GM21515 (cell line): ENCODE data around the gene DMRTC2.

Experiments
- ATAC-seq: cut with Tn5 transposase; IDR thresholded peaks from one replicate; pipeline ENCODE4 v1.9.1; 2021; ENCODE audit not compliant: unreplicated experiment

DMRTC2 gene

DNA sequence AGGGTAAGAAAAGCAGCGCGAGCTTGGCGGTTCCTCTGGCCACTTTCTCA, at the start of gene DMRTC2:
TSS of gene DMRTC2 (plus strand) at position 42 of the 50 bp plus-strand sequence. CDS start 2,387 bp downstream, outside the sequence.
- no peak for ATAC-seq

DNA sequence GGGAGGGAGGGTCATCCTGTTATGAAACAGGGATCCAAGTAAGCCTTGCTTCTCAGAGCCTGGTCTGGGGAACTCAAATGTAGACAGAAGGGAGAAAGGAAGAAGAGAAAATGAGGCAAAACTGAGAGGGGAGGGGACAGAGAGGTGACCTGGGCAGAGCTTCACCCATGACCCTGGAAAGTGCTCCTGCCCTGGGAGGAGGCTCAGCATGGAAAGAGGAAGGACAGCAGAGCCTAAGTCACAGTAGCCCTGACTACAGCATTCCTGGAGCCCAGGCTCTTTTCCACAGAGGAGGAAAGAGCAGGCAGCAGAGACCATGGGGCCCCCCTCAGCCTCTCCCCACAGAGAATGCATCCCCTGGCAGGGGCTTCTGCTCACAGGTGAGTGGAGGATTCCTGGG, 48.5 kb upstream of the DMRTC2 start, which contains the start of gene CEACAM3:
TSS of gene CEACAM3 (plus strand) at position 226 of the 400 bp plus-strand sequence. CDS start at position 317, 91 bp downstream.
- no peak for ATAC-seq

DNA sequence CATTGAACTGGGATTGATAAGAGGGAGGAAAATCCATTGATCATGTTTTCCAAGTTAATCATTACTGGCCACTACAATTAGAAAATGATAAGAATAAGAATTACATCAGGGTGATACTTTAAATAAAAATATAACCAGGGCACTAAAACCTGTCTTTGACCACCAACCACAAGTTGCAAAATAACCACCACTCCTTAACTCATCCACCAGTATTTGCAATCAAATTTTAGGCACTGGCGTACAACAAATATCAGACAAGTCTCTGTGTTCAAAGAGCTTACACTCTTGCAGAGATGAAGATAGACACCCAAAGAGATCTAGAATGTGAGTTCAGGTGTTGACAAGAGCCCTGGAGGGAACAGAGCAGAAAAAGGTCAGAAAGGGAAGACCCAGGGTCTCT, 47.9 kb upstream of the DMRTC2 start:
- ATAC-seq: no peak

DNA sequence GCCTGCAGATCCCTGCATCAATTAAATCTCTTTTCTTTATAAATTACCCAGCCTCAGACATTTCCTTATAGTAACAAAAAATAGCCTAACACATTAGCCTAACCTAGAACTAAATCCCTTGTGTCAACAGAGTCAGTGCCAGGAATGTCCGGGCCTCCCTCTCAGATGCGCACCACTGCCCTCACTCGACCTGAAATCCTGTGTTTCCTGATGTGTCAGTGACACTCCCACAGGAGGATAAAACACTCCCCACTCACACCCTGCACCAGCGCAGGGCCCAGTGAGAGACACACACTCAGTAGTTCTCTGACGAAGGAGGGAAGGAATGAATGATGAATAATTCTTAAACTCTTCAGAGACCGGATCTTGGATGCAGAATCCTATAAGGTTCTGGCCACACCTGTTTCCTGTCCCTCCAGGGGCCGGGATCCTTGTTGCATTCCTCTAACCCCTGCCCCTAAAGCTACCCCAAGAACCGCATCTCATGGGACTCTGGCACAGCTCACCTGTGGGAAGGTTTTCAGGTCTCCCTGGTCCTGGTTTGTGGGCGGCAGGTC, 45.3 kb upstream of the DMRTC2 start:
- ATAC-seq: no peak

DNA sequence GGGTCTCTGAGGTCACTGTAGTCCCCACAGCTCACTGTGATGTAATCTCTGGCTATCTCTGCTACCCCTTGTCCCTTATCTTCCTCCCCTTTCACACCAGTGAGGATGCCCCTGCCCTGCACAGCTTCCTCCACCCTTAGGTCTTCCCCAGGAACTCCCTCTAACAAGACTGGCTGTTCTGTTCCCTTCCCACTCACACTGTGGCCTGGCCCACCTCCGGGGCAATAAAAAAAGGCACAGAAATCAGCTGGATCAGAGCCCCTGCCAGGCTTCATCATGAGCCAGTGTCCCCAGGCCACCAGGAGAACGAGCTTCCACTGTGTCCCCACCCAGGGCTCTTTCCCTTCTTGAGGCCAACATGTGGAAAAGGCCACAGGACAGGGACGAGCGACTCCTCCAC, 43.8 kb upstream of the DMRTC2 start:
- ATAC-seq: no peak

DNA sequence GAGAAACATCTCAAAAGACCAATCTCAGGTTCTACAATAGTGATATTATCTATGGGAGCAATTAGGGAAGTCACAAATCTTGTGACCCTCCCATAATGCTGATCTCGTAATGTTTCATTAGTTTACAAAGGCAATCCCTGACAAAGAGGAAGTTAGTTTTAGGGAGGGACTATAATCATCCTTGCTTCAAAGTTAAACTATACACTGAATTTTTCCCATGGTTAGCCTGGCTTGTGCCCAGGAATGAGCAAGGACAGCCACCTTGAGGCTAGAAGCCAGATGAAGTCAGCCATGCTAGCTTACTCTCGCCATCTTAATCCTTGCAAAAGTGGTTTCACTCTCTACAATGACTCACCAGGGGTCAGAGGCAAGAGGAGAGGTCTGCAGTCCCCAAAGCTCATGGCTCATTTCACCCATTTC, 43.0 kb upstream of the DMRTC2 start:
- no peak for ATAC-seq

DNA sequence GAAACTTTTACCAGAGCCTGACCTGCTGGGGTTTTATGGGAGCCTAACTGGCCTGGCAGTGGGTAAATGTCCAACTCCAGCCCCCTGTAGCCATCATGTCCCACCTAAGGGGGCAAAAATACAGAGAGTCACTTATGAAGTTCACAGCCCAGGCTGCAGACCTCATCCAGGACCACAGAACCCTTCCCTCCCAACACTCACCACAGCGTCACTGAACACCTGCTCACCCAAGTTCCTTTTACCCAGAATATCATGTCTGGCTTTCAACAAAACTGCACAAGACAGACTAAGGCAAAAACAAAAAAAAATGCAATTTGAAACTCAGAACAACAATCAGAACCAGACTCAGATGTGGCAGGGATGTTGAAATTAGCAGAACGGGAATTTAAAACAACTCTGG, 42.1 kb upstream of the DMRTC2 start:
- ATAC-seq: no peak

DNA sequence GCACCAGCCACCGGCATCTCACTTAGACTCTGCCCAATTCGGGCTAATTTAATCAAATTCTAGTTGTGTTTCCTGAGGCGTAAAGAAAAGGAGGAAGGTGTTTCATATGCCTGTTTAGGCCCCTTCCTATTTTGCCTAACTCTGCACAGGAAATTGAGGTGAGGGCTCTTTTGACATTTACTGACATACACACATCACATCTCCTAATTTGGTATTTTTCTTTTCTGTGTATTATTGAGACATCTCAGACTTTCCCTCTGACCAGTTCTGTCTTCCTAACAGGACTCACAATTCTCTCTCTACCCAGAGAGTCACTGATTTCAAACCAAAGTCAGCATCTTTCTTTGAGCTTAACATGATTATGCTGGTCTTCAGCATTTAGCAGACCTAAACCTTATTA, 40.5 kb upstream of the DMRTC2 start:
- no peak for ATAC-seq

DNA sequence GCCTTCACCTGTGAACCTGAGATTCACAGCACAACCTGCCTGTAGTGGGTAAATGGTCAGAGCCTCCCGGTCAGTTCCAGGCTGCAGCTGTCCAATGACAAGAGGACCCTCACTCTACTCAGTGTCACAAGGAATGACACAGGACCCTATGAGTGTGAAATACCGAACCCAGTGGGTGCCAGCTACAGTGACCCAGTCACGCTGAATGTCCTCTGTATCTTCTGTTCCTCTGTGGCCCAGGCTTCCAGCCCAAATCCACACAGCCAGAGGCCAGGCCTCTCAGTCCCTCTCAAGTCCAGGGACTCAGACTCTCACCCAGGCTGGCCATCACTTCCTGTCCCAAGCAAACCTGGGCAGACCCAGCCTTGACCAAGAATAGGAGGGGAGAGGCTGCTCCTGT, 37.7 kb upstream of the DMRTC2 start:
- ATAC-seq: no peak

DNA sequence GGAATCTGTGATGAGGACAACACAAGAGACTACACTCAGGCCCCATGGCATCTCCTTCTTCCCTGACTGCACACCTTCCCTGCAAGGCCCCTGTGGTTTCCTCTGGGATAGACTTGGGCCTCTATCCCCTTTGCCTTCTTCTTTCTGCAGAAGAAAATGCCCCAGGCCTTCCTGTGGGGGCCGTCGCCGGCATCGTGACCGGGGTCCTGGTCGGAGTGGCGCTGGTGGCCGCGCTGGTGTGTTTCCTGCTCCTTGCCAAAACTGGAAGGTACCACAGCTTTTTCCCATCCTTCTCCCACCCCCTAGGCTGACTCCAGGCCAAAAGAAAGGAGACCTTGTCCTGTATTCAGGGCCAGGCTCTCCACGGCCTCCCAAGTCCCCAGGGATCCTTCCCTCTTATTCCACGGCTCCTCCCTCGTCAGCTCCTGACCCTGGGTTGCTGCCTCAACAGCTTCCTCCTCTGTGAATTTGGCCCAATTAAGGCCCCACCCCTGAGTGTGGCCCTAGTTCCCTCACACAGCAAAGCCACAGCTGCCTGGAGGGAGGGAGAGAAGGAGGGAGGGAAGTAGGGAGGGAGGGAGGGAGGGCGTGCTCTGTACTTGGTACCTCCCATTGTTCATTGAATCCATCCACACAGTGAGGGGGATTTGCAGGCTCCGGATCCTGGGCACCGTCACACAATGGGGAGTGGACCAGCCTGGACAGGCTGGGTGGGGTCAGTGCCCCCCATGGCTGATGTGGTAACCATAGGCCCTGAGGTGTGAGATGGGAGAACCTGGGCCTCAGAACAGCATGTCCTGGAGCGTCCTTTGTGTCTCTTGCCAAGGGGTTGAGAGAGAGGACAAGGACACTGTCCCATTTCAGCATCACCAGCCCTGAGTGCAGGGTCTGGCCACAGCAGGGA, 35.9 kb upstream of the DMRTC2 start:
- ATAC-seq: no peak

DNA sequence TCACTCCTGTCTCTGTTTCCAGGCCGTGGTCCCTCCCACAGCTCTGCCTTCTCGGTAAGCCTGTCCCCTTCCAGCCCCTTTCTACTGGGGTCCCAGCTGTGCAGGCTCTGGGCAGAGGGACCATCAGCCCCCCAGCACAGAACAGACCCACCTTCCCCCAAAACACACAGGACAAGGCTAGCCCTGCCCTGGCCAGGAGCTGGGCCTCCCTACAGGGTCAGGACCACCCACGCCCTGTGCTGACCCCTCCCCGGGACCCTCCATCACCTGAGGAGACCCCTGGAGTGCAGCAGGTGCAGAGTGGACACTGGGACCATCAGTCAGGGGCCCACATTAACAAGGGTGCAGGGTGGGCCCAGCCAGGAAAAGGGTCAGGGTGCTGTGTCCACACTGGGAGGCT, 34.5 kb upstream of the DMRTC2 start:
- no peak for ATAC-seq

DNA sequence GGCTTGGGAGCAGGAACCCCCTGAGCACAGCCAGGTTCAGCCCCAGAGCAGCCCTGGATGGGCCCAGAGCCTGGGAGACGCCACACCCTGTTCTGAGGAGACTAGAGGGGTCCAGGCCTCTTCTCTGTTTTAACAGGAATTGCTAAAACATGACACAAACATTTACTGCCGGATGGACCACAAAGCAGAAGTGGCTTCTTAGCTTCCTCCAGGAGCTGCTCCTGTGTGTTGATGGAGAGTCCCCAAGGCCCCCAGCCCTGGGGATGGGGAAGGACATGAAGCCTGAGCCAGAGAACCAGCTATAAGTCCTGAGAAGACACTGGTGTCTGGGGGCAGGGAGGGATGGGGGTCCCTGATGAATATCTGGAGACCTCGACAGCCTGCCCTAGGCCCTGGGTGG, 33.8 kb upstream of the DMRTC2 start:
- ATAC-seq: no peak

DNA sequence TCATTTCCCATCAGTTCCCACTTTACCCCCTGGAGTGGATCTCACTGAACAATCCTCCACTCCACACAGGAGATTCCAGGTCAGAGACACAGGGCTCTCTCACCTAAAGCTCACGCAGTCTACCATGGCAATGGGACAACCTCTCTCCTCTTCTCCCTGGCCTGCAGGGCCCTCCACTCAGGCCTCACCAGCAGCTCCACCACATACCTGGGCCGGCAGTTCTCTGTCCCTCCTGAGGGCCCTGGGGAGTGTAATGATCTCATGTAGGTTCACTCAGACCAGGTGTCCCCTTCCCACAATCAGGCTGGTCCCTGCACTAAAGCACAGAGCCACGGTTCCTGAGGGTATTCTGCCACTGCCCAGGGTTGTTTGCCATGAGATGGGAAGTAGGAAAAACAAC, 32.9 kb upstream of the DMRTC2 start:
- no peak for ATAC-seq

DNA sequence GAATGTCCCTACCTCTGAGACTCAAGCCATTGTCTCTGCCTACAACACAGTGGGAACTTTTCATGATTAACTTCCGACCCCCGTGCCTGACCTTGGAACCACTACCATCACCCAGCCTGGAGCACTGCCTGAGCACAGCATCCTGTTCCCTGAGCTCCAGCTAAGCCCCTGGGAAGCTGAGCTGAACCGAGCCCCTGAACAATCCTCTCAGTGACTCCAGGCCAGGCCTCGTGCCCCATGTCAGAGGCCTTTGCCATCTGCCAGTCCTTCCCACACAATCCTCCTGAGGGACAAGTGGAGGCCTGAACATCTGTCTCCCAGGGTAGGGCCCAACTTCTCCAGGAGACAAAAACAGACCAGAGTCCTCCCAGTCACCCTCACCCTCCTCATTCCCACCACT, 30.9 kb upstream of the DMRTC2 start:
- no peak for ATAC-seq

DNA sequence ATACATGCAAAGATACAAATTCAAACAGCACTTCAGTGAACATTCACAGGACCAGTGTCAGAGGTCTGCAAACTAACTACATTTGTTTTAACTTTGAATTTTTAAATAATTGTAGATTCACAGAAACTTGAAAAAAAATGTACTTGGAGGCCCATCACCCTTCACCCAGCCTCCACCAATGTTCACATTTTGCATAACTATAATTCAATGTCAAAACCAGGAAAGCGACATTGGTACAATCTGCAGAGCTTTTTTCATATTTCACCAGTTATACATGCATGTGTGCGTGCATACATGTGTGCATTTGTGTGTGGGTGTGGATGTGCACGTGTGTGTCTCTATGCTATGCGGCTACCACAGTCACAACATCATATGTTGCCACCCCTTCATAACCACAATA, 29.5 kb upstream of the DMRTC2 start:
- ATAC-seq: no peak

DNA sequence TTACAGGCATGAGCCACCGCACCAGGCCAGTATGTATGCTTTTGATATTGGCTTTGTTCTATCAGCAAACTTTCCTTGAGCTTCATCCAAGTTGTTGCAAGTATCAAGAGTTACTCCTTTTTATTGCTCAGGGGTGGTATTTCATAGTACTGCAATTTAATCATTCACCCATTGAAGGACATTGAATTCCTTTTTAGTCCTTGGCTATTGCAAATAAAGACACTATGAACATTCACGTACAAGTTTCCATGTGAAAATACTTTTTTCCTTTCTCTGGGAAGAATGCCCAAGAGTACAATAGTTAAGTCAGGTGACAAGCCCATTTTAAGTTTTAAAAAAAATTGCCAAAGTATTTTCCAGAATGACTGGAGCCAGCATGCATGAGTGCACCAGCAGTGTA, 28.1 kb upstream of the DMRTC2 start:
- ATAC-seq: no peak

DNA sequence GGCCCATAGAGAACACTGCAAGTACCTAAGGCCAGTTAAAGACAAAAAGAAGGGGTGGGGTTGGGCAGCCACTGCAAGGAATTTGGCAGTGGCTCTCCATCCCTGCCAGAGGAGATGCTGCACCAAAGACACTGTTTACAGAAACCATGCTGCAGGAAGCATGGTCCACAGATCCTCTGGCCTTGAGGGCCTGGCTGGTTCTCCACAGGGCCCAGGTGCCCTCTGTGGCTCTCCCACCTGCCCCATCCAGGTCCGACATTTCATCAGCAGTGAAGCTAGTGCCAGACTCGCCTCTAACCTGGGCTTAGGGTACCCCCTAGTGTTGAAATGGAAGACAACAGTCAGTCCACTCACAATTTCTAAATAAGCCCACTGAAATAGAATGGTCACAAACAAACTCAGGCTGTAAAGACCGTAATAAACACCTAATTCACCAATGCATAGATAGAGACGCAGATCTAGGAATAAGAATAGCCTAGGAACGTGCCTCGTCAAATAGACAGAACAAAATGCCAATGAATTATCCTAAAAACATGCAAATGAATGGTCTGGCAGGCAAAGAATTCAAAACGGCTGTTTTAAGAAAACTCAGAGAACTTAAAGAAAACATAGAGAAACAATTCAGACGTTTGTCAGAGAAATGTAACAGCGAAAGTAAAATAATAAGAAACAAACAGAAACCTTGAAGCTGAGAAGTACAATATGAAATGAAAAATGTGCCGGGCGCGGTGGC, 23.7 kb upstream of the DMRTC2 start:
- no peak for ATAC-seq

DNA sequence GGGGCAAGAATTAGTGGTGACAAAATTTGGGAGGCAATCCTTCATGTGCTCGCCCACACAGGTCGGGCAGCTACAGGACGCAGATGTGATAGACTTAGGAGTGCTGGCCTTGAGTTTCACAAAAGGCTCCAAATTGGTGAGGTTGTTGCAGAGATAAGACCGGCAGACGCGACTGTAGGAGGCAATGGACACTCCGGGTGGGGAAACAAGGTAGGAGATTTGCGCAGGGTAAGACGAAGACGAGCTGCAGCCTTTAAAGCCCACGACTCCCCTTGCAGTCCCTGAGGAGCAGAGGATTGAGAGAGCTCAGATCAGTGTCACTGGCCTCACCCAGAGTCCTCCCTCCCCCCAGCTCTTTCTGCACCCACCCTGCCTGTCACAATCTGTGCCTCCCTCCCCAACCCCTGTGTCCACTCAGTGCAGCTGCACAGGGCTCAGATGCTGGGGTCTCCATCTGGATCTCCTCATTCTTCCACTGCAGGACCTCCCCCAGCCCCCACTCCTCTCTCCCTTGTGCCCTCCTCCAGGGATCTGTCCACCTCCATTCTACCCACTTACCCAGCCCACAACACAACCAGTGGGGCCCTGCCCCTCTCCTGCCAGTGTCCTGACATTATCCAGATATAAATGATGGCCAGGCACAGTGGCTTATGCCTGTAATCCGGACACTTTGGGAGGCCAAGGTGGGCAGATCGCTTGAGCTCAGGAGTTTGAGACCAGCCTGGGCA, 6.7 kb upstream of the DMRTC2 start:
- ATAC-seq: no peak

DNA sequence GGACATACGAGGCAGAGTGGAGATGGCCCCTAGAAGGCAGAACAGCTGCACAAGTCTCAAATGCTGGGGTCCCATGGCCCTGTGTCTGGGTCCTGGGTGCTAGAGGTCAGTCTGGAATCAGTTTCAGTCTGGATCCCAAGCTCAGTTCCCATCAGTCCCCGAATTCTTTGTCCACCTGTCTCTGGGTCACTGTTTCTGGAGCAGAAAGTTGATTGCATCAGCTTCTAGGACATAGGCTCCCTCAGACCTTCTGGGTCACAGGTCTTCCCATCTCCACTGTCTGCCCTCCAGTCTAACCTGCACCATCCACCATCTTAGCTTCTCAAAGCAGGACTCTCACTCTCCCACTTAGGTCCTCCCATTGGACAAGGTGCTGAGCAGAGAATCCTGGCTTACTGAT, 5.6 kb upstream of the DMRTC2 start:
- no peak for ATAC-seq

DNA sequence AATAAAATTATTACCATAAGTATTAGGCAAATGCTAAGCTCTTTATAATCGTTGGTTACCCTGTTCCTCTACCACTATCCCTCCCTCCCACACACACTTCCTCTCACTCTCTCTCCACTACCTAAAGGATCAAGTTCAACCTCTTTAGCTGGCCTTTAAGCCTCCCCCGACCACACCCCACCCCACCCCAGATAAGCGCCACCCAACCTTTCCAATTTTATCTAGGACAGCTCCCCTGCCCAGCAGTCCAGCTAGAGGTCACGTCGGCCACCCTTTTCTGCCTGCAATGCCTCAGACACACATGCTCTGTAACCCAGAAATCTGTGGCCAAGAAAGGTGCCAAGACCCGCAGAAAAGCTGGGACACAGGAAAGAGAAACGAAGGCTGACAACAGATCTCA, 1.5 kb upstream of the DMRTC2 start:
- no peak for ATAC-seq

DNA sequence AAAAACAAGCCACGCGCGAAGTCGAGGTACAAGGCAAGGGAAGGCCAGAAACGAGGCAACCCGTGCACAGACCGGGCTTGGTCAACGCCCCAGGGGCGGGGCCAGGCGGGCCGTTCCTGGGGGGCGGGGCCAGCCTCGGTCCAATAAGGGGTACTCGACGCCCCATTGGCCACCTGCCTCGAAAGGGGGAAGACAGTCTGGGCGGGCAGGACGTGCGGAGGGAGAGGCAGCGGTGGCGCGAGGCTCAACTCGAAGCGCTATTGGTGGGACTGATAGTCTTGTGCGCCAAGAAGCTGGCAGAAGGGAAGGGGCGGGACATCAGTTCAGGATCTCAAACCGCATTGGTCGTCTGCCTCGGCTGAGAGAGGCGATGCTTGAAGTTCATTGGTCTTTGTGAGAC, 241 bp upstream of the DMRTC2 start, which contains the start of gene LYPD4:
TSS of gene LYPD4 (minus strand) at position 83 of the 400 bp plus-strand sequence. CDS start 5,398 bp downstream, outside the sequence.
- ATAC-seq: no peak
